ENCODE measurements around the gene PTPRA. TPM values are rescaled to one million over a fixed set of nuclear protein-coding genes. Genes with fewer than 3 reads are reported as not detected.

PTPRA gene
- total and polyA plus RNA-seq, 2 of the 13 experiments (the other 11 are each of a cell fraction or from before 2014, with no cell fraction given): 47.2 to 127 TPM

GRCh38 chr20:3047486-3048419 lies 174.5 kb downstream of the PTPRA start (continued):
- peak; percentile 74; the same call in 1 of the 2 replicates for TF ChIP-seq ZNF318 (CRISPR knock-in tag; IDR thresholded peaks at IDR 0.05)
